ENCODE measurements around the gene OMD. TPM values are rescaled to one million over a fixed set of nuclear protein-coding genes. Genes with fewer than 3 reads are reported as not detected.

Gene OMD
- total and polyA plus RNA-seq, 10 donors, result 0.10 to 1.0 (median 0.61) TPM; not detected in 1

DNA sequence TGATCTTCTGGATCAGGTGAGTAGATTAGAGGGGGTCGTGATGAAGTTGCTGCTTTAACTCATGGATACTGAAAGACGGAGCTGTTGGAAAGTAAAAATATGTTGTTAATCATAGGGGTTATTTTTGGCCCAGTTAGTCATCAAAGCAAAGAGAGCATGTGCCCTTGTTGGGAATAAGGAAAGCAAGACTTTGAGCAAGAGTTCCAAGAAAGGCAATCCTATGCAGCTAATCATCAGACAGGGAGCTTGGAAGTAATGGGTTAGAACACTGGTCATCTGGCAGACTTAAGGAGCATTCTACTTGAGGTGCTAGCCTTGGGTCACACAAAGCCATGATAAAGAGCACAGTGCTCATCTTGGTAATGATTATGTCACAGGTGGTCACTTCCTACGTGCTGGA is 39.7 kb upstream of the OMD start:
- intact Hi-C loops (cut with DNase I; ENCODE audit: low total_unique reads), result no loop called here
- Histone ChIP-seq H3K27me3 (replicated peaks in 1 of 7) (no peaks in the 10 kb centered on the region), H3K9me3 (no peaks in the 10 kb centered on the region), H3K4me1 (no peaks in the 10 kb centered on the region), H3K27ac (no peak overlapping the region), H3K4me3 (no peak overlapping the region), H3K36me3 (no peaks in the 10 kb centered on the region)
- TF ChIP-seq, protein P1, sequence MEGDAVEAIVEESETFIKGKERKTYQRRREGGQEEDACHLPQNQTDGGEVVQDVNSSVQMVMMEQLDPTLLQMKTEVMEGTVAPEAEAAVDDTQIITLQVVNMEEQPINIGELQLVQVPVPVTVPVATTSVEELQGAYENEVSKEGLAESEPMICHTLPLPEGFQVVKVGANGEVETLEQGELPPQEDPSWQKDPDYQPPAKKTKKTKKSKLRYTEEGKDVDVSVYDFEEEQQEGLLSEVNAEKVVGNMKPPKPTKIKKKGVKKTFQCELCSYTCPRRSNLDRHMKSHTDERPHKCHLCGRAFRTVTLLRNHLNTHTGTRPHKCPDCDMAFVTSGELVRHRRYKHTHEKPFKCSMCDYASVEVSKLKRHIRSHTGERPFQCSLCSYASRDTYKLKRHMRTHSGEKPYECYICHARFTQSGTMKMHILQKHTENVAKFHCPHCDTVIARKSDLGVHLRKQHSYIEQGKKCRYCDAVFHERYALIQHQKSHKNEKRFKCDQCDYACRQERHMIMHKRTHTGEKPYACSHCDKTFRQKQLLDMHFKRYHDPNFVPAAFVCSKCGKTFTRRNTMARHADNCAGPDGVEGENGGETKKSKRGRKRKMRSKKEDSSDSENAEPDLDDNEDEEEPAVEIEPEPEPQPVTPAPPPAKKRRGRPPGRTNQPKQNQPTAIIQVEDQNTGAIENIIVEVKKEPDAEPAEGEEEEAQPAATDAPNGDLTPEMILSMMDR (IDR thresholded peaks at IDR 0.05 in 8 of 11, conservative IDR thresholded peaks at IDR 0.05 in 3 of 11), result no peak
- 82 to 93% (median 91%) methylated on average over 3 of the region's 3 CpGs for WGBS, 5 donors
- DNase-seq, result no peak

DNA sequence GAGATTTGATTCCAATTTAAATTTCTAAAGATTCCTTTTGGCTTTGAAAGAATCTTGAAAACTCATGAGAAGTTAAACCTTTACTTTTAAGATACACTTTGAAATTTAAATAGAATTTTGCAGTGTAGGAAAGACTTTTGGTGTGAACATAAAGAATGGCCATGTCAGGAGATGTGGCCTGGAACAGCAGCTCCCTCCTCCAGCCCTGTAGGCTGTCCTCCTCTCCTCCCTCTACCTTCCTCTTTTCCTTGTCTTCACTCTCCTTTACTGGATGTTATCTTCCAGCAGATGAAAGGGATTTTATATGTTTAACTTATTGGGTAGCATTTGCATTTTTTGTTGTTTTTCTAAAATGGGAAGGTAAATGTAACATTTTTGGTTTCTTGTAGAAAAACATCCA is 39.1 kb upstream of the OMD start:
- no peaks in the 10 kb centered on the region for H3K9me3 ChIP-seq
- no peaks in the 10 kb centered on the region for H3K36me3 ChIP-seq
- H3K27me3 ChIP-seq (replicated peaks in 1 of 7), result no peaks in the 10 kb centered on the region
- H3K4me3 ChIP-seq, result no peak overlapping the region
- intact Hi-C loops (cut with DNase I; ENCODE audit: low total_unique reads), result no loop called here
- no peaks in the 10 kb centered on the region for H3K4me1 ChIP-seq
- H3K27ac ChIP-seq, result no peak overlapping the region
- TF ChIP-seq, protein P1 (IDR thresholded peaks at IDR 0.05 in 8 of 11, conservative IDR thresholded peaks at IDR 0.05 in 3 of 11), result no peak
- TF ChIP-seq POLR2AphosphoS5 (IDR thresholded peaks at IDR 0.05), result no peak
- no peak for TF ChIP-seq POLR2A (IDR thresholded peaks at IDR 0.05)
- no peak for DNase-seq

DNA sequence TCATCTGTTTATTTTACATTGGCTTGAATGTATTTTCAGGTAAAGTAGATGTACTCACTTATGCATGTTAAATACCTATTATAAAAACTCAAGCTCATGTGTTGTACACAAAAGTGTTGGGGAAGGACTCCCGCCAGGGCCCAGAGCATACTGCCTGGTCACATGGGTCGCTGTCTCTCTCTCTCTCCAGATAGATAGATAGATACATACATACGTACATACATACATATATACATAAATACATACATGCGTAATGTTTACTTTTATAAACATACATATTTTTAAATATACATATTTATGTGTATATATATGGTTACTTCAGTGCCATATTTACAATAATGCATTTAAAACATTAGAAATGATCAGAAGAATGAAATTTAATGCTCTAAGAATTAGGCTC is 33.3 kb upstream of the OMD start:
- intact Hi-C loops (cut with DNase I; ENCODE audit: low total_unique reads), result no loop called here

DNA sequence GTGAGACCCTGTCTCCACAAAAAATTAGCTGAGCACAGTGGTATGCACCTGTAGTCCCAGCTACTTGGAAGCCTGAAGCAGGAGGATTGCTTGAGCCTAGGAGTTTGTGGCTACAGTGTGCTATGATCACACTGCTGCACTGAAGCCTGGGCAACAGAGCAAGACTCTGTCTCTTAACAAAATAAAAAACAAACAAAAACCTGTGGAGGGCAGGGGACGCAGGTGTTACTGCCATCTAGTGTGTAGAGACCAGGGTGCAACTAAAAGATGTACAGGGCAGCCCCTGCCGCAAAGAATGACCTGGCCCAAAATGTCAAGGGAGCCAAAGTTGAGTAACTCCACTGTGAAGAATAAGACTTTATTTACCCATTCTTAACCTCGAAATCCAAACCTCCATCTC is 30.9 kb upstream of the OMD start:
- H3K36me3 ChIP-seq, result no peaks in the 10 kb centered on the region
- H3K27me3 ChIP-seq (replicated peaks in 1 of 7), result no peaks in the 10 kb centered on the region
- WGBS, 5 donors, result 81 to 94% (median 89%) methylated on average over 3 of the region's 3 CpGs
- DNase-seq, result no peak
- H3K27ac ChIP-seq, result no peak overlapping the region
- H3K9me3 ChIP-seq, result peaks cover 0 to 5% (median 0%) of the 10 kb centered on the region in 8 donors
- intact Hi-C loops (cut with DNase I; ENCODE audit: low total_unique reads), result no loop called here
- no peaks in the 10 kb centered on the region for H3K4me1 ChIP-seq
- no peak for TF ChIP-seq POLR2A (IDR thresholded peaks at IDR 0.05)
- TF ChIP-seq, protein P1 (IDR thresholded peaks at IDR 0.05 in 8 of 11, conservative IDR thresholded peaks at IDR 0.05 in 3 of 11), result no peak
- TF ChIP-seq POLR2AphosphoS5 (IDR thresholded peaks at IDR 0.05), result no peak
- H3K4me3 ChIP-seq, result no peak overlapping the region

More for the DNA sequence above, 33.3 kb upstream of the OMD start:
- H3K9me3 ChIP-seq, result no peaks in the 10 kb centered on the region
- no peak overlapping the region for H3K4me3 ChIP-seq
- no peaks in the 10 kb centered on the region for H3K4me1 ChIP-seq
- TF ChIP-seq POLR2AphosphoS5 (IDR thresholded peaks at IDR 0.05) (no peak), POLR2A (IDR thresholded peaks at IDR 0.05) (no peak)
- TF ChIP-seq, protein P1 (IDR thresholded peaks at IDR 0.05 in 8 of 11, conservative IDR thresholded peaks at IDR 0.05 in 3 of 11), result no peak
- no peaks in the 10 kb centered on the region for H3K36me3 ChIP-seq
- no peak overlapping the region for H3K27ac ChIP-seq
- 94 to 98% (median 95%) methylated on average over 4 of the region's 4 CpGs for WGBS, 5 donors
- no peak for DNase-seq
- H3K27me3 ChIP-seq (replicated peaks in 1 of 7), result no peaks in the 10 kb centered on the region
